ENCODE data around the gene USP17L30.
"Not testable (repeated sequence)": the region's sequence is repeated elsewhere in the genome, so short reads cannot be mapped to it uniquely, and the experiment has no call there.

USP17L30 gene

DNA sequence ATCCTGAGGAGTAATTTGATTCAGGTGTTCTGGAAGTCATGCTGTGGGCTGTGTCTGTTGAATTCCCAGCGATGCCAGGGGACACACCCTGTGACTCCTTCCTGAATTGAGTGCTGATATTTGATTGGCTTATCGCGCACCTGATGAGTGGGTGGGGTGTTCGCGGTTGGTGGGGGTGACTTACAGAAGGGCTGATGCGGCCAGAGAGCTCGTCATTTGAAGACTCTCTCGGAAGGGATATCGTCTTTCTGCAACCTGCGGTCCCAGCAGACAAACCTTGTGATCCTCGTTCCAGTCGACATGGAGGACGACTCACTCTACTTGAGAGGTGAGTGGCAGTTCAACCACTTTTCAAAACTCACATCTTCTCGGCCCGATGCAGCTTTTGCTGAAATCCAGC is 28.6 kb upstream of the USP17L30 start, which contains the start of gene USP17L26:
Gene USP17L26, plus strand, starts transcription at position 301 of the 400 bp plus-strand sequence. Its CDS starts 0 bp downstream, at position 301.
- not testable (repeated sequence) for H4K8ac ChIP-seq (ENCODE audit: low read depth, low read length); H2BK120ac ChIP-seq (ENCODE audit: low read depth, low read length); H3K4me3 ChIP-seq (ENCODE audit: low read length in 2 of 2); H3K9me3 ChIP-seq (replicated peaks in 1 of 2; ENCODE audit: control insufficient read depth in 2 of 2, insufficient read depth in 1 of 2, low read depth in 1 of 2, low read length in 2 of 2); H2BK5ac ChIP-seq (ENCODE audit: low read length); H2BK15ac ChIP-seq (ENCODE audit: low read length); H3K4me1 ChIP-seq (ENCODE audit: control insufficient read depth in 2 of 2, insufficient read depth in 1 of 2, low read depth in 1 of 2, low read length in 2 of 2); DNase-seq (ENCODE audit: low spot score); H4K91ac ChIP-seq (ENCODE audit: low read depth, low read length, poor library complexity); H3K27me3 ChIP-seq (ENCODE audit: control insufficient read depth in 3 of 3, insufficient read depth in 3 of 3, low read depth in 1 of 3, low read length in 3 of 3); H3K14ac ChIP-seq (ENCODE audit: low read length); H3K4ac ChIP-seq (ENCODE audit: low read length); H3K4me2 ChIP-seq (ENCODE audit: insufficient read depth, low read length, poor library complexity, severe bottlenecking); H3K27ac ChIP-seq (replicated peaks; ENCODE audit: low read length); H3K79me1 ChIP-seq (ENCODE audit: low read depth, low read length); H3K9ac ChIP-seq (ENCODE audit: low read depth, low read length, poor library complexity); H2AK5ac ChIP-seq (ENCODE audit: low read depth, low read length); H2BK12ac ChIP-seq (ENCODE audit: low read length); H2AFZ ChIP-seq (ENCODE audit: low read length); H3K36me3 ChIP-seq (replicated peaks in 1 of 2; ENCODE audit: control insufficient read depth in 2 of 2, insufficient read depth in 2 of 2, low read length in 2 of 2); H3K18ac ChIP-seq (ENCODE audit: low read length); H3K23ac ChIP-seq (ENCODE audit: low read depth, low read length, poor library complexity)
- WGBS, 2 donors (ENCODE audit: extremely low coverage in 2 of 2, insufficient read length in 2 of 2, insufficient replicate concordance in 1 of 2), result no CpG with 5 or more reads among the region's 15 CpGs

GRCh38 chr4:9339103-9339502 is 23.8 kb upstream of the USP17L30 start, which contains the start of gene USP17L5:
Gene USP17L5, plus strand, starts transcription at chr4:9339403. Its CDS starts 0 bp downstream, at chr4:9339403.
- H3K4ac ChIP-seq (ENCODE audit: low read length); H4K91ac ChIP-seq (ENCODE audit: low read depth, low read length, poor library complexity); H3K9ac ChIP-seq (ENCODE audit: low read depth, low read length, poor library complexity); H3K4me3 ChIP-seq (ENCODE audit: low read length in 2 of 2); H4K8ac ChIP-seq (ENCODE audit: low read depth, low read length); H2AK5ac ChIP-seq (ENCODE audit: low read depth, low read length); H3K18ac ChIP-seq (ENCODE audit: low read length); H3K27me3 ChIP-seq (ENCODE audit: control insufficient read depth in 3 of 3, insufficient read depth in 3 of 3, low read depth in 1 of 3, low read length in 3 of 3); H3K79me1 ChIP-seq (ENCODE audit: low read depth, low read length); H2BK15ac ChIP-seq (ENCODE audit: low read length); H2BK120ac ChIP-seq (ENCODE audit: low read depth, low read length); H3K23ac ChIP-seq (ENCODE audit: low read depth, low read length, poor library complexity); DNase-seq (ENCODE audit: low spot score); H2AFZ ChIP-seq (ENCODE audit: low read length); H3K4me2 ChIP-seq (ENCODE audit: insufficient read depth, low read length, poor library complexity, severe bottlenecking); H2BK5ac ChIP-seq (ENCODE audit: low read length); H3K27ac ChIP-seq (replicated peaks; ENCODE audit: low read length); H3K9me3 ChIP-seq (replicated peaks in 1 of 2; ENCODE audit: control insufficient read depth in 2 of 2, insufficient read depth in 1 of 2, low read depth in 1 of 2, low read length in 2 of 2); H2BK12ac ChIP-seq (ENCODE audit: low read length); H3K36me3 ChIP-seq (replicated peaks in 1 of 2; ENCODE audit: control insufficient read depth in 2 of 2, insufficient read depth in 2 of 2, low read length in 2 of 2); H3K4me1 ChIP-seq (ENCODE audit: control insufficient read depth in 2 of 2, insufficient read depth in 1 of 2, low read depth in 1 of 2, low read length in 2 of 2); H3K14ac ChIP-seq (ENCODE audit: low read length): not testable (repeated sequence)
- WGBS, 2 donors (ENCODE audit: extremely low coverage in 2 of 2, insufficient read length in 2 of 2, insufficient replicate concordance in 1 of 2), result no CpG with 5 or more reads among the region's 15 CpGs

DNA sequence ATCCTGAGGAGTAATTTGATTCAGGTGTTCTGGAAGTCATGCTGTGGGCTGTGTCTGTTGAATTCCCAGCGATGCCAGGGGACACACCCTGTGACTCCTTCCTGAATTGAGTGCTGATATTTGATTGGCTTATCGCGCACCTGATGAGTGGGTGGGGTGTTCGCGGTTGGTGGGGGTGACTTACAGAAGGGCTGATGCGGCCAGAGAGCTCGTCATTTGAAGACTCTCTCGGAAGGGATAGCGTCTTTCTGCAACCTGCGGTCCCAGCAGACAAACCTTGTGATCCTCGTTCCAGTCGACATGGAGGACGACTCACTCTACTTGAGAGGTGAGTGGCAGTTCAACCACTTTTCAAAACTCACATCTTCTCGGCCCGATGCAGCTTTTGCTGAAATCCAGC is 19.1 kb upstream of the USP17L30 start, which contains the start of gene USP17L27:
Gene USP17L27, plus strand, starts transcription at position 301 of the 400 bp plus-strand sequence. Its CDS starts 0 bp downstream, at position 301.
- not testable (repeated sequence) for DNase-seq (ENCODE audit: low spot score); H3K4me1 ChIP-seq (ENCODE audit: control insufficient read depth in 2 of 2, insufficient read depth in 1 of 2, low read depth in 1 of 2, low read length in 2 of 2)
- no CpG with 5 or more reads among the region's 15 CpGs for WGBS, 2 donors (ENCODE audit: extremely low coverage in 2 of 2, insufficient read length in 2 of 2, insufficient replicate concordance in 1 of 2)

DNA sequence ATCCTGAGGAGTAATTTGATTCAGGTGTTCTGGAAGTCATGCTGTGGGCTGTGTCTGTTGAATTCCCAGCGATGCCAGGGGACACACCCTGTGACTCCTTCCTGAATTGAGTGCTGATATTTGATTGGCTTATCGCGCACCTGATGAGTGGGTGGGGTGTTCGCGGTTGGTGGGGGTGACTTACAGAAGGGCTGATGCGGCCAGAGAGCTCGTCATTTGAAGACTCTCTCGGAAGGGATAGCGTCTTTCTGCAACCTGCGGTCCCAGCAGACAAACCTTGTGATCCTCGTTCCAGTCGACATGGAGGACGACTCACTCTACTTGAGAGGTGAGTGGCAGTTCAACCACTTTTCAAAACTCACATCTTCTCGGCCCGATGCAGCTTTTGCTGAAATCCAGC is 14.3 kb upstream of the USP17L30 start, which contains the start of gene USP17L28:
Gene USP17L28, plus strand, starts transcription at position 301 of the 400 bp plus-strand sequence. Its CDS starts 0 bp downstream, at position 301.
- H3K9ac ChIP-seq (ENCODE audit: low read depth, low read length, poor library complexity); H3K4me1 ChIP-seq (ENCODE audit: control insufficient read depth in 2 of 2, insufficient read depth in 1 of 2, low read depth in 1 of 2, low read length in 2 of 2); H3K4me2 ChIP-seq (ENCODE audit: insufficient read depth, low read length, poor library complexity, severe bottlenecking); H2BK120ac ChIP-seq (ENCODE audit: low read depth, low read length); H3K4me3 ChIP-seq (ENCODE audit: low read length in 2 of 2); DNase-seq (ENCODE audit: low spot score); H4K91ac ChIP-seq (ENCODE audit: low read depth, low read length, poor library complexity); H2BK15ac ChIP-seq (ENCODE audit: low read length); H3K36me3 ChIP-seq (replicated peaks in 1 of 2; ENCODE audit: control insufficient read depth in 2 of 2, insufficient read depth in 2 of 2, low read length in 2 of 2); H3K23ac ChIP-seq (ENCODE audit: low read depth, low read length, poor library complexity); H4K8ac ChIP-seq (ENCODE audit: low read depth, low read length); H2BK12ac ChIP-seq (ENCODE audit: low read length); H3K9me3 ChIP-seq (replicated peaks in 1 of 2; ENCODE audit: control insufficient read depth in 2 of 2, insufficient read depth in 1 of 2, low read depth in 1 of 2, low read length in 2 of 2); H2AK5ac ChIP-seq (ENCODE audit: low read depth, low read length); H2BK5ac ChIP-seq (ENCODE audit: low read length); H3K4ac ChIP-seq (ENCODE audit: low read length); H2AFZ ChIP-seq (ENCODE audit: low read length); H3K18ac ChIP-seq (ENCODE audit: low read length); H3K27ac ChIP-seq (replicated peaks; ENCODE audit: low read length); H3K79me1 ChIP-seq (ENCODE audit: low read depth, low read length); H3K14ac ChIP-seq (ENCODE audit: low read length); H3K27me3 ChIP-seq (ENCODE audit: control insufficient read depth in 3 of 3, insufficient read depth in 3 of 3, low read depth in 1 of 3, low read length in 3 of 3): not testable (repeated sequence)
- WGBS, 2 donors (ENCODE audit: extremely low coverage in 2 of 2, insufficient read length in 2 of 2, insufficient replicate concordance in 1 of 2), result no CpG with 5 or more reads among the region's 15 CpGs

More for the DNA sequence above, 19.1 kb upstream of the USP17L30 start, which contains the start of gene USP17L27:
- not testable (repeated sequence) for H2AK5ac ChIP-seq (ENCODE audit: low read depth, low read length); H2BK15ac ChIP-seq (ENCODE audit: low read length); H3K4me3 ChIP-seq (ENCODE audit: low read length in 2 of 2); H3K79me1 ChIP-seq (ENCODE audit: low read depth, low read length); H3K27me3 ChIP-seq (ENCODE audit: control insufficient read depth in 3 of 3, insufficient read depth in 3 of 3, low read depth in 1 of 3, low read length in 3 of 3); H3K4me2 ChIP-seq (ENCODE audit: insufficient read depth, low read length, poor library complexity, severe bottlenecking); H2BK5ac ChIP-seq (ENCODE audit: low read length); H3K27ac ChIP-seq (replicated peaks; ENCODE audit: low read length); H2BK120ac ChIP-seq (ENCODE audit: low read depth, low read length); H3K9me3 ChIP-seq (replicated peaks in 1 of 2; ENCODE audit: control insufficient read depth in 2 of 2, insufficient read depth in 1 of 2, low read depth in 1 of 2, low read length in 2 of 2); H3K18ac ChIP-seq (ENCODE audit: low read length); H4K91ac ChIP-seq (ENCODE audit: low read depth, low read length, poor library complexity); H3K4ac ChIP-seq (ENCODE audit: low read length); H4K8ac ChIP-seq (ENCODE audit: low read depth, low read length); H2AFZ ChIP-seq (ENCODE audit: low read length); H3K9ac ChIP-seq (ENCODE audit: low read depth, low read length, poor library complexity); H3K36me3 ChIP-seq (replicated peaks in 1 of 2; ENCODE audit: control insufficient read depth in 2 of 2, insufficient read depth in 2 of 2, low read length in 2 of 2); H3K23ac ChIP-seq (ENCODE audit: low read depth, low read length, poor library complexity); H3K14ac ChIP-seq (ENCODE audit: low read length); H2BK12ac ChIP-seq (ENCODE audit: low read length)
